Measurements from ENCODE around the gene KRTAP5-4.

The KRTAP5-4 gene

DNA sequence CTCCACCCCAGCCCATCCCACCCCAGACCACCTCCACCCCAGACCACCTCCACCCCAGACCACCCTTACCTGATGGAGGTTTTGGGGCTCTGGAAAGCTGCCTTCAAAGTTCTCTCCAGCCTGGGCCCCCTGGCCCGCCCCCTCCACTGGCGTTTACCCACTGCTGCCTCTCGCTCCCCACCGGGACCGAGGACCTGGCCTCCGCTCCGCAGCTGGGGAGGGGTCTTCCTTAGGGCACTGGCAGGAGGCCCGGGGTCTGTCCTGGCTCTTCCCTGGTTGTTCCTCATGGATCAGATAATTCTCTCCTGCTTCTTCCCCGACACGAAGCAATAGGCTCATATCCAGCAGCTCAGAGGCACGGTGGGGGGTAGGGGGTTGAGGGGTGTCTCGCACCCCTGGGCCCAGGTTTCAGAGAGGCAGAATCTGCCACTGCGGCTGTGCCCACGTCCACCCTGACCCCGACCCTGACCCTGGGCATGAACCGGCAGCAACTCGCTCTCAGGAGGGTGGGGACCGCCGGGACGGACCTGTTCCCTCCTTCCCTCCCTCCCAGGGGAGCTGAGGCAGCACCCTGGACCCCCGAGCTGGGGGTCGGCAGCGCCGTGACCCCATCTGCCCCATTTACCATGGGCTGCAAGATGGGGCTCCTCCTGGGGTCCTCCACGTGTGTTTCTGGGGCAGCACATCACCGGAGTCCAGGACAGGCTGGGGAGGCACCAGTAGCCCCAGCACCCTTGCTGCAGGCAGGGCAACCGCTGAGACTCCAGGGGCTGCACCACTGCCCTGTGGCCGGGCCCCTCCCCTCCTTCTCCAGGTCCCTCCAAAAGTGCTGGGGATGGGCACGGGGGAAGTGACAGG is 20.6 kb upstream of the KRTAP5-4 start:
- Histone ChIP-seq H3K4me3 (ENCODE audit: low read length) (no peak overlapping the region), H3K79me2 (ENCODE audit: low read length) (no peaks in the 10 kb centered on the region), H3K4me1 (ENCODE audit: low read length) (no peaks in the 10 kb centered on the region), H3K9me3 (replicated peaks; ENCODE audit: insufficient read depth, low read length) (no peaks in the 10 kb centered on the region), H2AFZ (ENCODE audit: low read length) (no peak overlapping the region), H3K27ac (ENCODE audit: low read length) (no peak overlapping the region), H3K4me2 (ENCODE audit: low read depth, low read length) (no peak overlapping the region), H3F3A (ENCODE audit: insufficient read depth, low read length) (no peaks in the 10 kb centered on the region), H3K27me3 (replicated peaks; ENCODE audit: insufficient read depth, low read length) (peaks cover 94% of the 10 kb centered on the region), H3K9me2 (replicated peaks; ENCODE audit: insufficient read depth, low read length) (no peaks in the 10 kb centered on the region), H3K9ac (ENCODE audit: low read length) (no peak overlapping the region), H4K20me1 (ENCODE audit: insufficient read depth, low read length) (no peaks in the 10 kb centered on the region), H3K36me3 (replicated peaks; ENCODE audit: insufficient read depth, low read length) (no peaks in the 10 kb centered on the region)
- DNase-seq = no peak
- TF ChIP-seq EZH2 (optimal IDR thresholded peaks at IDR 0.05; ENCODE audit: low read depth, low read length) (no peak), EZH2phosphoT487 (IDR thresholded peaks at IDR 0.05; ENCODE audit: low read length) (no peak)
- TF ChIP-seq, protein P1, sequence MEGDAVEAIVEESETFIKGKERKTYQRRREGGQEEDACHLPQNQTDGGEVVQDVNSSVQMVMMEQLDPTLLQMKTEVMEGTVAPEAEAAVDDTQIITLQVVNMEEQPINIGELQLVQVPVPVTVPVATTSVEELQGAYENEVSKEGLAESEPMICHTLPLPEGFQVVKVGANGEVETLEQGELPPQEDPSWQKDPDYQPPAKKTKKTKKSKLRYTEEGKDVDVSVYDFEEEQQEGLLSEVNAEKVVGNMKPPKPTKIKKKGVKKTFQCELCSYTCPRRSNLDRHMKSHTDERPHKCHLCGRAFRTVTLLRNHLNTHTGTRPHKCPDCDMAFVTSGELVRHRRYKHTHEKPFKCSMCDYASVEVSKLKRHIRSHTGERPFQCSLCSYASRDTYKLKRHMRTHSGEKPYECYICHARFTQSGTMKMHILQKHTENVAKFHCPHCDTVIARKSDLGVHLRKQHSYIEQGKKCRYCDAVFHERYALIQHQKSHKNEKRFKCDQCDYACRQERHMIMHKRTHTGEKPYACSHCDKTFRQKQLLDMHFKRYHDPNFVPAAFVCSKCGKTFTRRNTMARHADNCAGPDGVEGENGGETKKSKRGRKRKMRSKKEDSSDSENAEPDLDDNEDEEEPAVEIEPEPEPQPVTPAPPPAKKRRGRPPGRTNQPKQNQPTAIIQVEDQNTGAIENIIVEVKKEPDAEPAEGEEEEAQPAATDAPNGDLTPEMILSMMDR (IDR thresholded peaks at IDR 0.05; ENCODE audit: low read length) = no peak

DNA sequence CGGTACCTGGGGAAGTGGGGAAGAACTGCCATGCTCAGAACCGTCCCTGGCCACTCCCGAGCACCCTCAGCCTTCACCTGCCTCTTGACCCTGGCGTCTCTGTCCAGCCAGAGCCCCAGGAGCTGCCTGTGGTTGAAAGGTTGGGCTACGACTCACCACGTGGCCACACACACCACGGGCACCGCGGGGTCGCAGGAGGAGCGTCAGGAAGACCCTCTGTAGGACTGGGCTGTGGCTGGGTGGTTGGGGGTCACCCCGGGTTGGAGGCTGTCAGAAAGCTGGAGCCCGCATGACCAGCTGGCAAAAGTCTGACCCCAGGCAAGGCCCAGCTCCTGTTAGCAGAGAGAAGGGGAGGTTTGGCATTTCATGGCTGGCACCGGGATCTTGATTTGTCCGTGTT is 19.2 kb upstream of the KRTAP5-4 start:
- Histone ChIP-seq H3K4me3 (ENCODE audit: low read length) (no peak overlapping the region), H3K9me2 (replicated peaks; ENCODE audit: insufficient read depth, low read length) (no peaks in the 10 kb centered on the region), H3K9ac (ENCODE audit: low read length) (no peak overlapping the region), H3K27me3 (replicated peaks; ENCODE audit: insufficient read depth, low read length) (peaks cover 94% of the 10 kb centered on the region), H3K27ac (ENCODE audit: low read length) (no peak overlapping the region), H3K9me3 (replicated peaks; ENCODE audit: insufficient read depth, low read length) (no peaks in the 10 kb centered on the region), H3F3A (ENCODE audit: insufficient read depth, low read length) (no peaks in the 10 kb centered on the region), H3K4me1 (ENCODE audit: low read length) (no peaks in the 10 kb centered on the region), H4K20me1 (ENCODE audit: insufficient read depth, low read length) (no peaks in the 10 kb centered on the region), H3K36me3 (replicated peaks; ENCODE audit: insufficient read depth, low read length) (no peaks in the 10 kb centered on the region), H2AFZ (ENCODE audit: low read length) (no peak overlapping the region), H3K79me2 (ENCODE audit: low read length) (no peaks in the 10 kb centered on the region), H3K4me2 (ENCODE audit: low read depth, low read length) (no peak overlapping the region)
- TF ChIP-seq, protein P1 (IDR thresholded peaks at IDR 0.05; ENCODE audit: low read length) = no peak
- no peak for TF ChIP-seq EZH2 (optimal IDR thresholded peaks at IDR 0.05; ENCODE audit: low read depth, low read length)
- TF ChIP-seq EZH2phosphoT487 (IDR thresholded peaks at IDR 0.05; ENCODE audit: low read length) = no peak
- DNase-seq = no peak

DNA sequence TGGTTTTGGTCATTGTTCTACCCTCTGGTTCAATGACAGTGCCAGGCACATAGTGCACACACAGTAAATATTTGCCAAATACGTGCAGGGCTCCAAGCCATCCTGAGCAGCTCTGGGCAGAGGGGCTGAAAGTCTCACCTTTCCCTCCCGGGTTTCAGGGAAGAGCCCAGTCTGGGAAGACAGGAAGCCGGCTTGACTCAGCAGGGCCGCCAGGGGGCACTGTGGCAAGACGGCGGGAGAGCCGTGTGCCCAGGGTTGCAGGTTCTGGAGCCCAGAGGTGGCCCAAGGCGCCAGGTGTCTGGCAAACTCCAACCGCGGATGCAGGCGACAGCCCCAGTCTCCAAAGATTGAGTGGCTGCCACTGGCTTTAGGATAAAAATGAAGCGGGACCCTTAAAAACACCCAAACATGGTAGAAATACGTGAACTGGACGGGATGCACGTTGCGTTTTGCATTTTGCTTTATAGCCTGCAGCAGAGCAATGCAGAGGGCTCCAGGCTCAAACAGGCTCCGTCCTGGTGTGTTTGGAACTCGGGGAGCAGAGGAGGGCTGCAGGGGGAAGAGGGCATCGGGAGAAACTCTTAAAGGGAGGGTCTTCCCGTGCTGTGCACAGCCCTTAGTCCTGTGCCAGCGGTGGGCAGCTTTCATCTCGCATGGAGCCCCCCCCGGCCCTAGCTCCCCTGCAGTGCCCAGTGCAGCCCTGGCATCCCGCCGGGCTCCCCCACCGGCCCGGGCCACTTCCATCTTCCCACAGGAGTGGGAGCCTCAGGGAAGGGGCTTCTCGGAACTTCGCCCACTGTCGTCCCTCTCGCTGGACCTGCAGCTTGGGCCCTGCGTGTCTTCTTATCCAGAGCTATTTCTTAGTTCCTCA is 18.4 kb upstream of the KRTAP5-4 start:
- no peak overlapping the region for H2AFZ ChIP-seq (ENCODE audit: low read length)
- no peaks in the 10 kb centered on the region for H3K9me3 ChIP-seq (replicated peaks; ENCODE audit: insufficient read depth, low read length)
- H3K79me2 ChIP-seq (ENCODE audit: low read length) = no peaks in the 10 kb centered on the region
- no peak for TF ChIP-seq EZH2phosphoT487 (IDR thresholded peaks at IDR 0.05; ENCODE audit: low read length)
- TF ChIP-seq, protein P1 (IDR thresholded peaks at IDR 0.05; ENCODE audit: low read length) = peak; percentile 79
- H4K20me1 ChIP-seq (ENCODE audit: insufficient read depth, low read length) = no peaks in the 10 kb centered on the region
- H3F3A ChIP-seq (ENCODE audit: insufficient read depth, low read length) = no peaks in the 10 kb centered on the region
- H3K4me3 ChIP-seq (ENCODE audit: low read length) = no peak overlapping the region
- no peaks in the 10 kb centered on the region for H3K9me2 ChIP-seq (replicated peaks; ENCODE audit: insufficient read depth, low read length)
- peaks cover 94% of the 10 kb centered on the region for H3K27me3 ChIP-seq (replicated peaks; ENCODE audit: insufficient read depth, low read length)
- no peaks in the 10 kb centered on the region for H3K4me1 ChIP-seq (ENCODE audit: low read length)
- no peak overlapping the region for H3K4me2 ChIP-seq (ENCODE audit: low read depth, low read length)
- H3K27ac ChIP-seq (ENCODE audit: low read length) = no peak overlapping the region
- no peak overlapping the region for H3K9ac ChIP-seq (ENCODE audit: low read length)
- no peaks in the 10 kb centered on the region for H3K36me3 ChIP-seq (replicated peaks; ENCODE audit: insufficient read depth, low read length)
- peak; percentile 18 for DNase-seq
